AG04450 (cell line): ENCODE measurements around the gene HTT-AS. TPM values are rescaled to one million over a fixed set of nuclear protein-coding genes. Genes with fewer than 3 reads are reported as not detected.
"Not testable (repeated sequence)": the region's sequence is repeated elsewhere in the genome, so short reads cannot be mapped to it uniquely, and the experiment has no call there.

Experiments
- CTCF ChIA-PET: fragments of 300-600, 350-600 bp; formaldehyde crosslinking; extraction: SDS; loops from one replicate; lab custom pipeline; 2022; ENCODE audit warnings: antibody characterized with exemption, inconsistent platforms; lab: Charles Lee
- POLR2A ChIA-PET: fragments of 350-600 bp; formaldehyde crosslinking; extraction: SDS; loops from one replicate; lab custom pipeline; 2021; ENCODE audit warnings: antibody characterized with exemption, inconsistent platforms; lab: Yijun Ruan, JAX
- DNase-seq: peaks from one replicate; pipeline ENCODE4 v3.0.0-alpha.2; 2011; ENCODE audit warnings: low read depth, low spot score
- H3K27ac ChIP-seq: one replicate; pipeline ENCODE4 v1.5.1; 2012; ENCODE audit warnings: low read depth, low read length, control low read depth
- H3K27me3 ChIP-seq: one replicate; pipeline ENCODE4 v1.6.0; 2012; ENCODE audit warnings: low read length; ENCODE audit not compliant: control insufficient read depth, insufficient read depth
- H3K4me3 ChIP-seq: 2 replicates; pipeline ENCODE4 v1.5.1; 2011; ENCODE audit warnings: mild to moderate bottlenecking, low read depth, low read length, control low read depth
- H3K9me3 ChIP-seq: 2 replicates; pipeline ENCODE4 v1.5.1; 2012; ENCODE audit warnings: low read length; ENCODE audit not compliant: control insufficient read depth, insufficient read depth
- polyA plus RNA-seq: library from polyadenylated mRNA; depleted of rRNA; stranded (reverse); fragments of >200 nt; gene quantifications from 2 replicates; pipeline ENCODE4 v1.2.3, GENCODE V29; 2011
- TF ChIP-seq, protein P1 (sequence below): IDR thresholded peaks from 2 replicates; pipeline ENCODE4 v1.5.1; 2011; ENCODE audit warnings: low read depth, low read length, control low read depth, inconsistent platforms

HTT-AS gene
- polyA plus RNA-seq, 1 experiment: not detected

- CTCF ChIA-PET: interaction anchor here (0.6 kb wide), 2 partner anchors 17 to 28 kb away, joined by 3 read pairs; no protein-coding TSS in a partner anchor
Measured at GRCh38 chr4:3065551-3065950, 8.8 kb downstream of the HTT-AS start.

GRCh38 chr4:3062471-3062870, 11.9 kb downstream of the HTT-AS start:
- ChIA-PET CTCF (interaction anchor here (0.6 kb wide), 1 partner anchor 222 kb away, joined by 5 read pairs; no protein-coding TSS in a partner anchor), POLR2A (no interaction called here)
- Histone ChIP-seq H3K27ac (no peak overlapping the region), H3K27me3 (peaks cover 30% of the 10 kb centered on the region), H3K9me3 (no peaks in the 10 kb centered on the region), H3K4me3 (no peak overlapping the region)
- TF ChIP-seq, protein P1, sequence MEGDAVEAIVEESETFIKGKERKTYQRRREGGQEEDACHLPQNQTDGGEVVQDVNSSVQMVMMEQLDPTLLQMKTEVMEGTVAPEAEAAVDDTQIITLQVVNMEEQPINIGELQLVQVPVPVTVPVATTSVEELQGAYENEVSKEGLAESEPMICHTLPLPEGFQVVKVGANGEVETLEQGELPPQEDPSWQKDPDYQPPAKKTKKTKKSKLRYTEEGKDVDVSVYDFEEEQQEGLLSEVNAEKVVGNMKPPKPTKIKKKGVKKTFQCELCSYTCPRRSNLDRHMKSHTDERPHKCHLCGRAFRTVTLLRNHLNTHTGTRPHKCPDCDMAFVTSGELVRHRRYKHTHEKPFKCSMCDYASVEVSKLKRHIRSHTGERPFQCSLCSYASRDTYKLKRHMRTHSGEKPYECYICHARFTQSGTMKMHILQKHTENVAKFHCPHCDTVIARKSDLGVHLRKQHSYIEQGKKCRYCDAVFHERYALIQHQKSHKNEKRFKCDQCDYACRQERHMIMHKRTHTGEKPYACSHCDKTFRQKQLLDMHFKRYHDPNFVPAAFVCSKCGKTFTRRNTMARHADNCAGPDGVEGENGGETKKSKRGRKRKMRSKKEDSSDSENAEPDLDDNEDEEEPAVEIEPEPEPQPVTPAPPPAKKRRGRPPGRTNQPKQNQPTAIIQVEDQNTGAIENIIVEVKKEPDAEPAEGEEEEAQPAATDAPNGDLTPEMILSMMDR: no peak
- no peak for DNase-seq

More at GRCh38 chr4:3065551-3065950, 8.8 kb downstream of the HTT-AS start:
- Histone ChIP-seq H3K4me3 (no peak overlapping the region), H3K27ac (no peak overlapping the region), H3K27me3 (peaks cover 19% of the 10 kb centered on the region), H3K9me3 (no peaks in the 10 kb centered on the region)
- POLR2A ChIA-PET: no interaction called here
- TF ChIP-seq, protein P1: no peak
- DNase-seq: no peak

- TF ChIP-seq, protein P1: no peak
- Histone ChIP-seq H3K27me3 (peaks cover 27% of the 10 kb centered on the region), H3K9me3 (peaks cover 3% of the 10 kb centered on the region; the same call in 1 of the 2 replicates), H3K4me3 (no peak overlapping the region), H3K27ac (no peak overlapping the region)
- CTCF ChIA-PET: interaction anchor here (0.7 kb wide), 1 partner anchor 293 kb away, joined by 5 read pairs; no protein-coding TSS in a partner anchor
- POLR2A ChIA-PET: no interaction called here
- no peak for DNase-seq
Measured at GRCh38 chr4:3060946-3061345, 13.4 kb downstream of the HTT-AS start.

DNA sequence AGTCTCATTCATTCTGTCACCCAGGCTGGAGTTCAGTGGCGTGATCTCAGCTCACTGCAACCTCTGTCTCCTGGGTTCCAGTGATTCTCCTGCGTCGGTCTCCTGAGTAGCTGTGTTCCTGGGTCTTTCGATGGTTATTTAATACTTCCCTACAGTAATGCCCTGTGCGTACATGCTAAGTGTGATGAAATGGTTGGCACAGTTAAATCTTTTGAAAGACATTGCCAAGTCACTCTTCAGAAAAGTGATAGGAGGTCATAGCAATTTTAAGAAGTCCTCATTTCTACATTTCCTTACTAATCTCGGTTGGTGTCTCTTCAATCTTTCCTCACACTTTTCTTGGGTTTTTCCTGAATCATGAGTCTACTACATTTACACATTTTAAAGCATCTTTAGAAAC, 14.4 kb downstream of the HTT-AS start:
- Histone ChIP-seq H3K27me3 (peaks cover 27% of the 10 kb centered on the region), H3K27ac (no peak overlapping the region), H3K9me3 (peaks cover 6% of the 10 kb centered on the region), H3K4me3 (no peak overlapping the region)
- CTCF ChIA-PET: no interaction called here
- TF ChIP-seq, protein P1: no peak
- POLR2A ChIA-PET: no interaction called here
- no peak for DNase-seq

- Histone ChIP-seq H3K9me3 (peaks cover 15% of the 10 kb centered on the region), H3K27me3 (peaks cover 17% of the 10 kb centered on the region), H3K27ac (no peak overlapping the region), H3K4me3 (no peak overlapping the region)
- ChIA-PET POLR2A (no interaction called here), CTCF (no interaction called here)
- no peak for DNase-seq
- TF ChIP-seq, protein P1: no peak
Measured at GRCh38 chr4:3054169-3054759, 20.1 kb downstream of the HTT-AS start.

GRCh38 chr4:3051141-3051897, 23.0 kb downstream of the HTT-AS start:
- DNase-seq, H3K4me3 ChIP-seq, CTCF ChIA-PET, POLR2A ChIA-PET, H3K27ac ChIP-seq: not testable (repeated sequence)
- Histone ChIP-seq H3K27me3 (peaks cover 11% of the 10 kb centered on the region), H3K9me3 (peaks cover 15% of the 10 kb centered on the region)
